HG03045 (cell line): ENCODE results near the gene CHTF18.

ENCODE experiments used
- ATAC-seq: cut with Tn5 transposase; IDR thresholded peaks from one replicate; pipeline ENCODE4 v1.9.1; 2021; ENCODE audit warnings: mild to moderate bottlenecking, moderate library complexity; ENCODE audit not compliant: unreplicated experiment

CHTF18 gene

GRCh38 chr16:790086-790485, 1.7 kb downstream of the CHTF18 start:
- ATAC-seq: no peak

- ATAC-seq: no peak
These were observed 2.7 kb downstream of the CHTF18 start for GRCh38 chr16:791131-791530.

- ATAC-seq: no peak
These were observed 4.0 kb downstream of the CHTF18 start for GRCh38 chr16:792221-792995.

- ATAC-seq: no peak
These were observed 5.0 kb downstream of the CHTF18 start for GRCh38 chr16:793414-793813.

- no peak for ATAC-seq
These were observed 5.8 kb downstream of the CHTF18 start for GRCh38 chr16:794091-794822.

- ATAC-seq: no peak
These were observed 6.5 kb downstream of the CHTF18 start for GRCh38 chr16:794853-795466.

GRCh38 chr16:795580-796229, 7.3 kb downstream of the CHTF18 start:
- ATAC-seq: no peak

GRCh38 chr16:796296-797119, 8.1 kb downstream of the CHTF18 start:
- ATAC-seq: no peak

GRCh38 chr16:797120-797420, 8.7 kb downstream of the CHTF18 start:
- no peak for ATAC-seq

- ATAC-seq: no peak
These were observed 9.3 kb downstream of the CHTF18 start for GRCh38 chr16:797686-798085.

- no peak for ATAC-seq
These were observed 10.2 kb downstream of the CHTF18 start for GRCh38 chr16:798666-799065.

- ATAC-seq: no peak
These were observed 10.9 kb downstream of the CHTF18 start for GRCh38 chr16:799111-799947.

- ATAC-seq: no peak
These were observed 11.8 kb downstream of the CHTF18 start, which contains the start of gene GNG13 for GRCh38 chr16:799948-800833. Gene GNG13, minus strand, starts transcription at chr16:800734. Its CDS starts 1,657 bp downstream, at chr16:799077.

GRCh38 chr16:800834-801511, 12.6 kb downstream of the CHTF18 start:
- no peak for ATAC-seq

GRCh38 chr16:801584-802363, 13.4 kb downstream of the CHTF18 start:
- ATAC-seq: no peak

- ATAC-seq: no peak
These were observed 14.0 kb downstream of the CHTF18 start for GRCh38 chr16:802461-802860.
